Heart right ventricle (tissue), 16 donors: ENCODE data around the gene NRXN2. TPM values are rescaled to one million over a fixed set of nuclear protein-coding genes. Genes with fewer than 3 reads are reported as not detected.

Experiments used
- ATAC-seq, 8 donors: fragments of 200-7000 bp; cut with Tn5 transposase; one replicate each; pipeline ENCODE4 v1.9.1; 2020; ENCODE audit warnings: mild to moderate bottlenecking in 8 of 8, moderate library complexity in 8 of 8, moderate number of reproducible peaks in 1 of 8
- DNase-seq, 2 donors: peaks; one replicate each; pipeline ENCODE4 v3.0.0-alpha.2; 2020
- H3K27ac ChIP-seq, 10 donors: fragments of 200-600 bp; sonication (generic) in 2 of 10; one replicate each; pipeline versions ENCODE4 v1.5.0 to v1.8.0; 2020 to 2022; ENCODE audit warnings: mild to moderate bottlenecking in 3 of 10
- H3K27me3 ChIP-seq, 7 donors: fragments of 200-600 bp; one replicate each; pipeline ENCODE4 v1.8.0; 2021 to 2022; ENCODE audit warnings: mild to moderate bottlenecking in 2 of 7
- H3K36me3 ChIP-seq, 9 donors: fragments of 200-600 bp; sonication (generic) in 1 of 9; one replicate each; pipeline versions ENCODE4 v1.5.0 to v1.8.0; 2020 to 2022; ENCODE audit warnings: mild to moderate bottlenecking in 2 of 9
- H3K4me1 ChIP-seq, 9 donors: fragments of 200-600 bp; sonication (generic) in 1 of 9; one replicate each; pipeline versions ENCODE4 v1.5.0 to v1.8.0; 2020 to 2022; ENCODE audit warnings: mild to moderate bottlenecking in 4 of 9
- H3K4me3 ChIP-seq, 10 donors: fragments of 200-600 bp; sonication (generic) in 2 of 10; one replicate each; pipeline versions ENCODE4 v1.5.0 to v1.8.0; 2020 to 2022; ENCODE audit warnings: mild to moderate bottlenecking in 7 of 10, moderate library complexity in 2 of 10
- H3K9me3 ChIP-seq, 11 donors: fragments of 200-600 bp in 10 of 11; sonication (generic) in 2 of 11; one replicate each; pipeline versions ENCODE4 v1.5.0 to v1.8.0; 2013 to 2022; ENCODE audit warnings: mild to moderate bottlenecking in 2 of 11, control low read depth in 1 of 11, moderate library complexity in 1 of 11
- WGBS, 2 donors: extraction: QIAGEN DNeasy Blood & Tissue Kit; methylation state at CpG; one replicate each; pipeline ENCODE4 v1.1.7; 2013; ENCODE audit warnings: inconsistent platforms in 1 of 2; 5-methylcytosine and 5-hydroxymethylcytosine counted together
- intact Hi-C, 10 donors: fragments of 100-400 bp; cut with DNase I; formaldehyde crosslinking; loops; one replicate each; pipeline versions ENCODE4 v1.11.1 to v1.14.2; 2022
- polyA plus RNA-seq, 2 donors: library from polyadenylated mRNA; stranded (reverse); fragments of 200-250 nt; gene quantifications; one replicate each; pipeline ENCODE4 v1.2.3, GENCODE V29; 2013
- total RNA-seq, 10 donors: library from RNA; stranded (reverse); fragmentation: NEBNext Ultra II Directional in 3 of 10; extraction: Animal tissue kit (Norgen Biotek cat#: 25700) in 3 of 10; gene quantifications; one replicate each; pipeline versions ENCODE4 v1.2.1 to v1.2.4, GENCODE V29; 2021 to 2023
- TF ChIP-seq, protein P1 (sequence below), 9 donors: fragments of 200-600 bp; sonication (generic) in 2 of 9; IDR thresholded peaks; one replicate each; pipeline versions ENCODE4 v1.5.0 to v1.8.0; 2021 to 2022; ENCODE audit warnings: antibody characterized with exemption in 9 of 9, mild to moderate bottlenecking in 5 of 9, moderate library complexity in 1 of 9
- donor health status: Arrhythmogenic right ventricular cardiomyopathy.
- donor health status: ischemic (EF 13 %, LVEDD 7.1; RV severe dilation, severe dysfunction).
- donor health status: healthy with polysubstance abuse.
- donor health status: DM: no; HTN: yes; CAD: no.
- donor health status: DM: no; HTN: no; CAD: no.
- donor health status: ischemic (EF 25% LVEDD 6.9; RV normal size, moderate dysfunction).
- donor health status: ischemic (EF 25% LVEDD 5.7; RV mildly dilated, moderate dysfunction).
- donor health status: healthy.
- donor health status: DM: yes; HTN: yes; CAD: no.
- donor health status: Ischemic cardiomyopathy.
- donor health status: ischemic (EF 35%, LVEDD 5.7; RV mildly dilated, moderate dysfunction).
- donor health status: nonischemic (EF 11% LVEDD 7.7; RV severe dilation, severe dysfunction).
- donor health status: DM: yes; HTN: yes; CAD: no.
- donor health status: PGD.
- donor health status: ischemic (EF 29% LVEDD 5.4; RV normal size, mild dysfunction).
- donor health status: nonischemic (EF 23%, LVEDD 6.1; RV moderate dilation, normal function).

Gene NRXN2
- total and polyA plus RNA-seq, 12 donors, result 0.45 to 5.5 (median 1.4) TPM

- no peak for DNase-seq
- TF ChIP-seq, protein P1, sequence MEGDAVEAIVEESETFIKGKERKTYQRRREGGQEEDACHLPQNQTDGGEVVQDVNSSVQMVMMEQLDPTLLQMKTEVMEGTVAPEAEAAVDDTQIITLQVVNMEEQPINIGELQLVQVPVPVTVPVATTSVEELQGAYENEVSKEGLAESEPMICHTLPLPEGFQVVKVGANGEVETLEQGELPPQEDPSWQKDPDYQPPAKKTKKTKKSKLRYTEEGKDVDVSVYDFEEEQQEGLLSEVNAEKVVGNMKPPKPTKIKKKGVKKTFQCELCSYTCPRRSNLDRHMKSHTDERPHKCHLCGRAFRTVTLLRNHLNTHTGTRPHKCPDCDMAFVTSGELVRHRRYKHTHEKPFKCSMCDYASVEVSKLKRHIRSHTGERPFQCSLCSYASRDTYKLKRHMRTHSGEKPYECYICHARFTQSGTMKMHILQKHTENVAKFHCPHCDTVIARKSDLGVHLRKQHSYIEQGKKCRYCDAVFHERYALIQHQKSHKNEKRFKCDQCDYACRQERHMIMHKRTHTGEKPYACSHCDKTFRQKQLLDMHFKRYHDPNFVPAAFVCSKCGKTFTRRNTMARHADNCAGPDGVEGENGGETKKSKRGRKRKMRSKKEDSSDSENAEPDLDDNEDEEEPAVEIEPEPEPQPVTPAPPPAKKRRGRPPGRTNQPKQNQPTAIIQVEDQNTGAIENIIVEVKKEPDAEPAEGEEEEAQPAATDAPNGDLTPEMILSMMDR (IDR thresholded peaks at IDR 0.05), result no peak
- Histone ChIP-seq H3K4me3 (no peak overlapping the region), H3K9me3 (no peaks in the 10 kb centered on the region), H3K27ac (no peak overlapping the region), H3K27me3 (peaks cover 0 to 30% (median 6%) of the 10 kb centered on the region in 7 donors), H3K4me1 (peaks cover 7 to 21% (median 16%) of the 10 kb centered on the region in 9 donors), H3K36me3 (no peaks in the 10 kb centered on the region)
- WGBS, 2 donors, result 80 to 87% methylated on average over 6 of the region's 6 CpGs
- intact Hi-C loops, result no loop called here
- no peak for ATAC-seq
These were observed 45.5 kb downstream of the NRXN2 start for GRCh38 chr11:64677441-64678023.

DNA sequence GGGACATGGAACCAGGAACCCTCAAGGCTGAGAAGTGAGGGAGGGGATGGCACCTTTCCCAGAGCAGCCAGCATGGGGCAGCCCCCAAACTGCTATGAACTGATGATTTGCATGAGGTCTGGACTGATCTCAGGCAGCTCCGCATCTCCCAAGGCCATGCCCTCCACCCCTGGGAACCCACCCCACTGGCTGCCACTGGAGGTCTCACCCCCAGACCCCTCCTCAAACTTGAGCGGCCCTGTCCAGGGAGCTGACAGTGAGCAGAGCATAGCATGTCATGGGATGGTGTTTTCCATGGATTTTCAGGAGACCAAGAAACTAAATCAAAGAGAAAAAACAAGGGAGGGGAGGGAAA lies 46.8 kb downstream of the NRXN2 start:
- DNase-seq (no peak), ATAC-seq (peak in 1 of 8 donors; percentile 12)
- H3K4me1 ChIP-seq, result peaks cover 7 to 21% (median 16%) of the 10 kb centered on the region in 9 donors
- H3K9me3 ChIP-seq, result no peaks in the 10 kb centered on the region
- intact Hi-C loops, result no loop called here
- TF ChIP-seq, protein P1 (IDR thresholded peaks at IDR 0.05), result no peak
- no peaks in the 10 kb centered on the region for H3K36me3 ChIP-seq
- peaks cover 0 to 34% (median 6%) of the 10 kb centered on the region in 7 donors for H3K27me3 ChIP-seq
- H3K27ac ChIP-seq, result no peak overlapping the region
- WGBS, 2 donors, result 82 to 85% methylated on average over 2 of the region's 2 CpGs
- no peak overlapping the region for H3K4me3 ChIP-seq

GRCh38 chr11:64675450-64676260 lies 47.3 kb downstream of the NRXN2 start:
- Histone ChIP-seq H3K4me3 (no peak overlapping the region), H3K4me1 (peaks cover 7 to 26% (median 16%) of the 10 kb centered on the region in 9 donors), H3K27ac (peak overlapping the region in 2 of 10 donors; percentile 12 to 25), H3K36me3 (no peaks in the 10 kb centered on the region), H3K9me3 (no peaks in the 10 kb centered on the region), H3K27me3 (peaks cover 0 to 34% (median 6%) of the 10 kb centered on the region in 7 donors)
- ATAC-seq, result peak; percentile 95 to 99 (median 98)
- WGBS, 2 donors, result 39 to 46% methylated on average over 19 of the region's 19 CpGs
- intact Hi-C loops, result no loop called here
- TF ChIP-seq, protein P1 (IDR thresholded peaks at IDR 0.05), result no peak
- peak; percentile 80 to 87 for DNase-seq

- no peak for DNase-seq
- TF ChIP-seq, protein P1 (IDR thresholded peaks at IDR 0.05), result no peak
- Histone ChIP-seq H3K27me3 (peaks cover 0 to 35% (median 14%) of the 10 kb centered on the region in 7 donors), H3K4me3 (no peak overlapping the region), H3K9me3 (no peaks in the 10 kb centered on the region), H3K36me3 (no peaks in the 10 kb centered on the region), H3K27ac (peak overlapping the region in 2 of 10 donors; percentile 12 to 25), H3K4me1 (peaks cover 7 to 33% (median 16%) of the 10 kb centered on the region in 9 donors)
- intact Hi-C loops, result no loop called here
- WGBS, 2 donors, result 91 to 94% methylated on average over 2 of the region's 2 CpGs
- ATAC-seq, result peak in 1 of 8 donors; percentile 19
These were observed 48.2 kb downstream of the NRXN2 start for GRCh38 chr11:64674774-64675173.
